ENCODE data around the gene PACC1.

- TF ChIP-seq CTCF (conservative IDR thresholded peaks at IDR 0.05), result no peak
- TF ChIP-seq EZH2 (IDR thresholded peaks at IDR 0.05; ENCODE audit: low read depth), result no peak
Observed at GRCh38 chr1:212401042-212401441, 13.6 kb downstream of the PACC1 start.
